Measurements from ENCODE around the gene PTEN. TPM values are rescaled to one million over a fixed set of nuclear protein-coding genes. Genes with fewer than 3 reads are reported as not detected.
A peak's percentile ranks its signal among the peaks of the same experiment; 100 is the strongest.
"Not testable (repeated sequence)": the region's sequence is repeated elsewhere in the genome, so short reads cannot be mapped to it uniquely, and the experiment has no call there.

PTEN gene
- total and polyA plus RNA-seq, 2 experiments from 2014 or later, result 30.4 to 66.1 TPM

- TF ChIP-seq, protein P1, sequence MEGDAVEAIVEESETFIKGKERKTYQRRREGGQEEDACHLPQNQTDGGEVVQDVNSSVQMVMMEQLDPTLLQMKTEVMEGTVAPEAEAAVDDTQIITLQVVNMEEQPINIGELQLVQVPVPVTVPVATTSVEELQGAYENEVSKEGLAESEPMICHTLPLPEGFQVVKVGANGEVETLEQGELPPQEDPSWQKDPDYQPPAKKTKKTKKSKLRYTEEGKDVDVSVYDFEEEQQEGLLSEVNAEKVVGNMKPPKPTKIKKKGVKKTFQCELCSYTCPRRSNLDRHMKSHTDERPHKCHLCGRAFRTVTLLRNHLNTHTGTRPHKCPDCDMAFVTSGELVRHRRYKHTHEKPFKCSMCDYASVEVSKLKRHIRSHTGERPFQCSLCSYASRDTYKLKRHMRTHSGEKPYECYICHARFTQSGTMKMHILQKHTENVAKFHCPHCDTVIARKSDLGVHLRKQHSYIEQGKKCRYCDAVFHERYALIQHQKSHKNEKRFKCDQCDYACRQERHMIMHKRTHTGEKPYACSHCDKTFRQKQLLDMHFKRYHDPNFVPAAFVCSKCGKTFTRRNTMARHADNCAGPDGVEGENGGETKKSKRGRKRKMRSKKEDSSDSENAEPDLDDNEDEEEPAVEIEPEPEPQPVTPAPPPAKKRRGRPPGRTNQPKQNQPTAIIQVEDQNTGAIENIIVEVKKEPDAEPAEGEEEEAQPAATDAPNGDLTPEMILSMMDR (IDR thresholded peaks at IDR 0.05; ENCODE audit: low read depth, low read length), result no peak
- Histone ChIP-seq H3K27ac (peak overlapping the region; percentile 95), H3K36me3 (peaks cover 4% of the 10 kb centered on the region), H3K27me3 (no peaks in the 10 kb centered on the region), H3K4me1 (ENCODE audit: low read depth) (peaks cover 23% of the 10 kb centered on the region), H3K4me3 (peak overlapping the region; percentile 58), H3K9me3 (ENCODE audit: low read depth) (no peaks in the 10 kb centered on the region)
- peak; percentile 18 to 23 for DNase-seq (ENCODE audit: low read depth in 1 of 2, low spot score in 1 of 2)
These were observed 44.7 kb upstream of the PTEN start for GRCh38 chr10:87818505-87819288.

DNA sequence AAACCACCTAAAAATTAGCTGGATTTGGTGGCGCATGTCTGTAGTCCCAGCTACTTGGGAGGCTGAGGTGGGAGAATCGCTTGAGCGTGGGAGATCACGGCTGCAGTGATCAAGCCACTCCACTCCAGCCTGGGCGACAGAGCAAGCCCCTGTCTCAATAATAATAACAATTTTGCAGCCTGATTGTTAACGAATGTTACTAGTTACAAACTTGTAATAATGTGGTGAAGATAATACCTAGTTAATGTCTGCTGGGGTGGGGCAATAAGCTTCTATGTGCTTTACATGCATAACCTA lies 44.2 kb upstream of the PTEN start:
- Histone ChIP-seq H3K9me3 (ENCODE audit: low read depth) (no peaks in the 10 kb centered on the region), H3K27me3 (no peaks in the 10 kb centered on the region), H3K4me1 (ENCODE audit: low read depth) (peaks cover 23% of the 10 kb centered on the region), H3K27ac (no peak overlapping the region), H3K36me3 (no peaks in the 10 kb centered on the region), H3K4me3 (no peak overlapping the region)
- TF ChIP-seq, protein P1 (IDR thresholded peaks at IDR 0.05; ENCODE audit: low read depth, low read length), result no peak
- DNase-seq (ENCODE audit: low read depth in 1 of 2, low spot score in 1 of 2), result no peak

DNA sequence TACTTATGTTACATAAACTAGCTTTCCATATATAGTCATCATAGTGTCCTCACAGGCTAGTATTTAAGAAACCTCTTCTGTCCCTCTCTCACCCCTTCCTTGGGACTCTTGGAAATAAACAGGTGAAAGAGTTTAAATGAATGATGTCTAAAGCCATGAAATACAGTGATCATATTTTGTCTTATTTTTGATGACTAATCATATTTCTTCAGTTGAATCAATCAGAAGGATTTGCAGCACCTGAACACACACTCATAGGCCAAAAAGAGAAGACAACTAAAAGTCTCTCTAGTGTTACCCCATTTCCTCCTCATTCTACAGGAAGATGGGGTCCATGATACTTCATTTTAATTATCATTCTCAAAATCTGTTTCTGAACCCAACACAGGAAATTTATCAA lies 36.8 kb upstream of the PTEN start:
- Histone ChIP-seq H3K4me1 (ENCODE audit: low read depth) (peaks cover 11% of the 10 kb centered on the region), H3K4me3 (no peak overlapping the region), H3K36me3 (no peaks in the 10 kb centered on the region), H3K9me3 (ENCODE audit: low read depth) (no peaks in the 10 kb centered on the region), H3K27ac (no peak overlapping the region), H3K27me3 (no peaks in the 10 kb centered on the region)
- no peak for DNase-seq (ENCODE audit: low read depth in 1 of 2, low spot score in 1 of 2)
- TF ChIP-seq, protein P1 (IDR thresholded peaks at IDR 0.05; ENCODE audit: low read depth, low read length), result no peak

- no peak overlapping the region for H3K27ac ChIP-seq
- no peak overlapping the region for H3K4me3 ChIP-seq
- peaks cover 11% of the 10 kb centered on the region for H3K4me1 ChIP-seq (ENCODE audit: low read depth)
- no peak for DNase-seq (ENCODE audit: low read depth in 1 of 2, low spot score in 1 of 2)
- H3K27me3 ChIP-seq, result no peaks in the 10 kb centered on the region
- no peaks in the 10 kb centered on the region for H3K36me3 ChIP-seq
- no peaks in the 10 kb centered on the region for H3K9me3 ChIP-seq (ENCODE audit: low read depth)
- TF ChIP-seq, protein P1 (IDR thresholded peaks at IDR 0.05; ENCODE audit: low read depth, low read length), result no peak
These were observed 35.7 kb upstream of the PTEN start for GRCh38 chr10:87827681-87828080.

- H3K4me3 ChIP-seq; H3K27me3 ChIP-seq; DNase-seq (ENCODE audit: low read depth in 1 of 2, low spot score in 1 of 2); H3K9me3 ChIP-seq (ENCODE audit: low read depth); H3K36me3 ChIP-seq; H3K27ac ChIP-seq: not testable (repeated sequence)
- H3K4me1 ChIP-seq (ENCODE audit: low read depth), result peaks cover 11% of the 10 kb centered on the region
These were observed 34.4 kb upstream of the PTEN start for GRCh38 chr10:87829051-87829450.

GRCh38 chr10:87829986-87830729 lies 33.3 kb upstream of the PTEN start:
- Histone ChIP-seq H3K9me3 (ENCODE audit: low read depth) (no peaks in the 10 kb centered on the region), H3K36me3 (no peaks in the 10 kb centered on the region), H3K4me1 (ENCODE audit: low read depth) (peaks cover 11% of the 10 kb centered on the region), H3K4me3 (no peak overlapping the region), H3K27ac (peak overlapping the region; percentile 60), H3K27me3 (no peaks in the 10 kb centered on the region)
- no peak for DNase-seq (ENCODE audit: low read depth in 1 of 2, low spot score in 1 of 2)
- TF ChIP-seq, protein P1 (IDR thresholded peaks at IDR 0.05; ENCODE audit: low read depth, low read length), result no peak
